ENCODE results near the gene GRID2.

Gene GRID2

DNA sequence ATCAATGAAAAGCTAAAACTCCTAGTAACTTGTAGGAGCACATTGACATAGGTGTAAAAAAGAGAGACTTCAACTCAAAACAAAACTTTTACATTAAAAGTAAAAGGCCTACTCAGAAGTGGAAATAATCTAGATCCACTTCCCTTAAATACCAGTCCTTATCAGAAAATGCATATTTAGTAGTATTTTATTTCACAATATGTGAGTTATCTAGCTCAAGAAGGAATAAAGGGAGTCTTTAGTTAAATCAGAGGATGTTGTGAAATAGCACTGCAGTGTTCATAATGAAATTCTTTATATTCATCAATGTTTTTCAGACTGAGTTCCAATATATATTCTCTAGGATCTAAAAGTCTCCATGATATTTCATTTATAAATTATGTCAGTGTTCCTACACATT lies 715.0 kb downstream of the GRID2 start:
- H3K27ac ChIP-seq (ENCODE audit: low read length), result no peak overlapping the region
- DNase-seq (ENCODE audit: low read depth, low spot score), result no peak
- H3K27me3 ChIP-seq (ENCODE audit: control insufficient read depth, insufficient read depth, low read length), result no peaks in the 10 kb centered on the region
- H3K36me3 ChIP-seq (ENCODE audit: control insufficient read depth, insufficient read depth, low read length), result no peaks in the 10 kb centered on the region
- H3K4me3 ChIP-seq (ENCODE audit: low read length), result no peak overlapping the region
- no peaks in the 10 kb centered on the region for H3K9me3 ChIP-seq (ENCODE audit: control insufficient read depth, insufficient read depth, low read length)
- H3K4me1 ChIP-seq (ENCODE audit: control insufficient read depth, insufficient read depth, low read length), result no peaks in the 10 kb centered on the region

DNA sequence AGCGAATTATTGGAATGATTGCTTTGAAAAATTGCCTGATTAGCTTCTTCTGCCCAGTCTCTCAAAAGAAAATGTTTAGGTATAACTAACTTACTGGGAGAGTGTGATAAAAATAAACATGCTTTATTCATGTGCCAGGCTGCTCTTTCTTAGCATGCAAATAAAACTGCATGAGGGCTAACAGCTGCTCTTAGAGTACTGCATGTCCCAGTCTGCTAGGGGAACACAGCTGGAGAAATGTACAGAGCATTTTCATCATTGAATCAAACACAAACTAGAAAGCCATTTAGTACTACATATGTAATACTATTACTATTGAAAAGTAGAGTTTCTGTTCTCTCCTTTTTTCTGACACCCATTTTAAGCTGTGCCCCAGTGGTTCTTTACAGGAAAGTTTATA lies 726.0 kb downstream of the GRID2 start:
- H3K9me3 ChIP-seq (ENCODE audit: control insufficient read depth, insufficient read depth, low read length), result no peaks in the 10 kb centered on the region
- no peak for DNase-seq (ENCODE audit: low read depth, low spot score)
- no peaks in the 10 kb centered on the region for H3K27me3 ChIP-seq (ENCODE audit: control insufficient read depth, insufficient read depth, low read length)
- no CpG with 5 or more reads among the region's 1 CpG for WGBS (ENCODE audit: insufficient coverage, insufficient read length)
- no peaks in the 10 kb centered on the region for H3K4me1 ChIP-seq (ENCODE audit: control insufficient read depth, insufficient read depth, low read length)
- H3K36me3 ChIP-seq (ENCODE audit: control insufficient read depth, insufficient read depth, low read length), result no peaks in the 10 kb centered on the region
- H3K4me3 ChIP-seq (ENCODE audit: low read length), result no peak overlapping the region
- no peak overlapping the region for H3K27ac ChIP-seq (ENCODE audit: low read length)

DNA sequence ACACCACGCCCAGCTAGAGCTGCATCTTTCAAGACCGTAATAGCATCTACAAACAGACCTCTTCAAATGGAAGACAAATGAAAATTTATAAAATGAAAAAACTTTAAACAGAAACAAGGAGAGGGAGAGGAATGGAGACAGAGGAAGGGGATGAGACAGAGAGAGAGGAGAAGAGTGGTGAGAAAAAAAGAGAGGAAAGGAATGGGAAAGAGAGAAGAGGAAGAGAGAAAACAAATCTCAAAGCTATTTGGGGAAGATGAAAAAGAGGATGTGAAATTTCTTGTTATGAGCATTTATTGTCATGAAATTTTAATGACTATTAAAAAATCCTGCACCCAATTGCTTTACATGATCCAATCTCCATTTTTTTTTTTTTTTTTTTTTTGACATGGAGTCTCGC lies 726.9 kb downstream of the GRID2 start:
- DNase-seq (ENCODE audit: low read depth, low spot score), result no peak
- H3K36me3 ChIP-seq (ENCODE audit: control insufficient read depth, insufficient read depth, low read length), result no peaks in the 10 kb centered on the region
- no CpG with 5 or more reads among the region's 3 CpGs for WGBS (ENCODE audit: insufficient coverage, insufficient read length)

DNA sequence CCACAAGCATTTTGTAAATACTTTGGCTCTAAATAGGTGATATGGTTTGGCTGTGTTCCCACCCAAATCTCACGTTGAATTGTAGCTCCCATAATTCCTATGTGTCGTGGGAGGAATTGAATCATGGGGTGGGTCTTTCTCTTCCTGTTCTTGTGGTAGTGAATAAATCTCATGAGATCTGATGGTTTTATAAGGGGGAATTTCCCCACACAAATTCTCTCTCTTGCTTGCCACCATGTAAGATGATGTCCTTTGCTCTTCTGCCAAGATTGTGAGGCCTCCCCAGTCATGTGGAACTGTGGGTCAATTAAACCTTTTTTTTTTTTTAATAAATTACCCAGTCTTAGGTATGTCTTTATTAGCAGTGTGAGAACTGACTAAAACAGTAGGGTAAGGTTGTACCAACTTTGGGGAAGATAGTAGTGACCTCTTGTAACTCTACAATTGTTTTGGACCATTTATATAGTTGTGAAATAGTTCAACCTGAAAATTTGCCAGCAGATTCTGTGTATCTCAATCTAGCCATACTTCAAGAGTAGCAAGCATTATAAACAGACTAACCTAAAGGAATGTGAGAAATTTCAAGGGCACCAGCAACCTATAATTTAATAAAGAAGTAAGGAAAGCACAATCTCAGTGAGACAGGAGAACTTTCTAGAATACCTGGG lies 727.8 kb downstream of the GRID2 start:
- Histone ChIP-seq H3K27ac (ENCODE audit: low read length) (no peak overlapping the region), H3K4me3 (ENCODE audit: low read length) (no peak overlapping the region), H3K9me3 (ENCODE audit: control insufficient read depth, insufficient read depth, low read length) (no peaks in the 10 kb centered on the region), H3K36me3 (ENCODE audit: control insufficient read depth, insufficient read depth, low read length) (no peaks in the 10 kb centered on the region), H3K4me1 (ENCODE audit: control insufficient read depth, insufficient read depth, low read length) (no peaks in the 10 kb centered on the region), H3K27me3 (ENCODE audit: control insufficient read depth, insufficient read depth, low read length) (no peaks in the 10 kb centered on the region)
- no peak for DNase-seq (ENCODE audit: low read depth, low spot score)
- no CpG with 5 or more reads among the region's 2 CpGs for WGBS (ENCODE audit: insufficient coverage, insufficient read length)

More for the DNA sequence above, 726.9 kb downstream of the GRID2 start:
- H3K9me3 ChIP-seq (ENCODE audit: control insufficient read depth, insufficient read depth, low read length), result no peaks in the 10 kb centered on the region
- no peak overlapping the region for H3K27ac ChIP-seq (ENCODE audit: low read length)
- no peaks in the 10 kb centered on the region for H3K4me1 ChIP-seq (ENCODE audit: control insufficient read depth, insufficient read depth, low read length)
- no peaks in the 10 kb centered on the region for H3K27me3 ChIP-seq (ENCODE audit: control insufficient read depth, insufficient read depth, low read length)
- no peak overlapping the region for H3K4me3 ChIP-seq (ENCODE audit: low read length)

DNA sequence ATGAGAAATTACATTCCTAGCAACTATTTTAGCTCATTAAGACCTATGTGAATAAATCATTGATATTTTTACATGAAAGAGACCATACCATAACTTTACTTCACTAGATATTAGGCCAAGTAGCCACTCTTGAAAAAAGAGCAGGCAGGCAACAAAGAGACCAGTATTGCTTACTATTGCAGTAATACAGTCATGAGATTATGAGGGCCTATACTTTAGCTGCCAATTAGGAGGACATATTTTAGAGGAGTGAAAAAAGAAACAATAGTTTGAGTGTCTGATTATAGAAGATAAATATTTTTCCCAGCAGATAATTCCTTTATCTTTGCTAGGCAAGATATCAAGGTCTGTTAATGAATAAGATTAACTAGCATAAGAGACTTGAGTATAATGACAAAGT lies 739.0 kb downstream of the GRID2 start:
- Histone ChIP-seq H3K27ac (ENCODE audit: low read length) (no peak overlapping the region), H3K9me3 (ENCODE audit: control insufficient read depth, insufficient read depth, low read length) (no peaks in the 10 kb centered on the region), H3K27me3 (ENCODE audit: control insufficient read depth, insufficient read depth, low read length) (no peaks in the 10 kb centered on the region), H3K36me3 (ENCODE audit: control insufficient read depth, insufficient read depth, low read length) (no peaks in the 10 kb centered on the region), H3K4me3 (ENCODE audit: low read length) (no peak overlapping the region), H3K4me1 (ENCODE audit: control insufficient read depth, insufficient read depth, low read length) (no peaks in the 10 kb centered on the region)
- no peak for DNase-seq (ENCODE audit: low read depth, low spot score)

DNA sequence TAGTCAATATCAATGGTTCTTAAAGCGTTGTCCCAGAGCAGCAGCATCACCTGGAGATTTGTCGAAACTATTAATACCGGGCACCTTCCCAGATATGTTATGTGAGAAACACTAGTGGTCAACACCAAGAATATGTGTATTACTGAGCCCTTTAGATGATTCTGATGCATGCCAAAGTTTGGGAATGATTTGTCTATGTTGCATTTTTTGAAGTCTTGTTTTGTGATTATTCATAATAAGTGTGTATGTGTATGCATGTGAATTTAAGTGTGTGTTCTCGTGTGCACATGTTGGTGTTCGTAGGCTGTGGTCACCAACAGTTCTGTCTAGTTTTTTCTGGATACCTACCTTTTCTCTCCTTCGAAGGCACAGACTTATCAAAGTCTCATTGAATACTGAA lies 749.4 kb downstream of the GRID2 start:
- Histone ChIP-seq H3K36me3 (ENCODE audit: control insufficient read depth, insufficient read depth, low read length) (no peaks in the 10 kb centered on the region), H3K27me3 (ENCODE audit: control insufficient read depth, insufficient read depth, low read length) (no peaks in the 10 kb centered on the region), H3K27ac (ENCODE audit: low read length) (no peak overlapping the region), H3K9me3 (ENCODE audit: control insufficient read depth, insufficient read depth, low read length) (no peaks in the 10 kb centered on the region), H3K4me1 (ENCODE audit: control insufficient read depth, insufficient read depth, low read length) (peaks cover 1% of the 10 kb centered on the region; the same call in 1 of the 2 replicates), H3K4me3 (ENCODE audit: low read length) (no peak overlapping the region)
- DNase-seq (ENCODE audit: low read depth, low spot score), result no peak
- no CpG with 5 or more reads among the region's 6 CpGs for WGBS (ENCODE audit: insufficient coverage, insufficient read length)

DNA sequence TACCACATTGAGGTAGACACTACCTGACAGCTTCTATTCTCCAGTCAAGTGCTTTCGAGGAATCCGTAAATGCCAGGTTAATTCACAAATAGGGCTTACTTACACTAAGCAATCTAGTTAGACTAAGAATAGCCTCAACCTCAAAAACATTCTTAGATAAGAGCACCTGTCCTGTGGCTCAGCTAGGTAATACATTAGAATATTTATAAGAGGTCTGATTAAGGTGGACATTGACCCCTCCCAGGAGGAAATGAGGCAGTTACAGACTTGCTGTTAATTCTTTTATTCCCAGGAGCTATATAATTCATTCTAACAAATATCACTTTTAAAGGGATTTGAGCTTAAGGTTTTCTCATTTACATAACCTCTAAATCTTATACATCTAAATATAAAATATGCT lies 758.1 kb downstream of the GRID2 start:
- Histone ChIP-seq H3K9me3 (ENCODE audit: control insufficient read depth, insufficient read depth, low read length) (no peaks in the 10 kb centered on the region), H3K27me3 (ENCODE audit: control insufficient read depth, insufficient read depth, low read length) (no peaks in the 10 kb centered on the region), H3K36me3 (ENCODE audit: control insufficient read depth, insufficient read depth, low read length) (no peaks in the 10 kb centered on the region), H3K27ac (ENCODE audit: low read length) (no peak overlapping the region), H3K4me3 (ENCODE audit: low read length) (no peak overlapping the region), H3K4me1 (ENCODE audit: control insufficient read depth, insufficient read depth, low read length) (no peaks in the 10 kb centered on the region)
- WGBS (ENCODE audit: insufficient coverage, insufficient read length), result no CpG with 5 or more reads among the region's 2 CpGs
- no peak for DNase-seq (ENCODE audit: low read depth, low spot score)

DNA sequence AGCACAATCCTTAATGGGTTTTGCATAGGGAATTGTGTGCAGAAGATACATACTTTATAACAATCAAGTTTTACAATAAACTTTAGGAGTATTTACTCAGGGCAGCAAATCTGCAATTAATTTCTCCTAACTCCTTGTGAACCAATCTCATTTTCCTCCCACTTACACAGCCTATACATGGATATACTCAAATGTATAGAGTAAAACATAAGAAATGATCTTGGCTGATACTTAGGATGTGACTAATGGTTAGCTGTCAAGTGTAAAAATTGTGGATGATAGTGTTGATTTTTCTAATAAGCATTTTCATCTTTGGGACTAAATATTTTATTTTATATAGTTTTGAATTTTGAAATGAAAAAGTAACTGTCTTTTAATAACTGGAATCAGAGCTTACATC lies 759.6 kb downstream of the GRID2 start:
- DNase-seq (ENCODE audit: low read depth, low spot score), result no peak

DNA sequence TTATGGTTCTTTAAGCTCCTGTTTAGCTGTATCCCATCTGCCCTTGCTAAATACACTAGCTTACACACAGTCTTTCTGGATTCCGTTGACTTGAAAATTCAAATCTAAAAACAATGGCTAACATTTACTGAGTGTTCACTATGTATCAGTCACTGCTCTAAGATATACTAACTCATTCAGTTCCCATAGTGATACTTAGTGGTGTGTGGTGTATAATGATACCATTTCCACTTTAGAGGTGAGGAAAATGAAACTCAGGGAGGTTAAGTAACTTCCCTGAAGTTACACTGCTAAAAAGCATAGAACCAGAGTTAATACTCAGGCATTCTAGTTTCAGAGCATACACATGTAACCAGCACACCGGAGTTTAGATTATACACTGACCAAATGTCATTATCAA lies 762.0 kb downstream of the GRID2 start:
- no peaks in the 10 kb centered on the region for H3K36me3 ChIP-seq (ENCODE audit: control insufficient read depth, insufficient read depth, low read length)
- no peaks in the 10 kb centered on the region for H3K9me3 ChIP-seq (ENCODE audit: control insufficient read depth, insufficient read depth, low read length)
- H3K4me3 ChIP-seq (ENCODE audit: low read length), result no peak overlapping the region
- WGBS (ENCODE audit: insufficient coverage, insufficient read length), result no CpG with 5 or more reads among the region's 2 CpGs
- DNase-seq (ENCODE audit: low read depth, low spot score), result no peak
- no peak overlapping the region for H3K27ac ChIP-seq (ENCODE audit: low read length)
- no peaks in the 10 kb centered on the region for H3K4me1 ChIP-seq (ENCODE audit: control insufficient read depth, insufficient read depth, low read length)
- no peaks in the 10 kb centered on the region for H3K27me3 ChIP-seq (ENCODE audit: control insufficient read depth, insufficient read depth, low read length)

More for the DNA sequence above, 759.6 kb downstream of the GRID2 start:
- no peaks in the 10 kb centered on the region for H3K4me1 ChIP-seq (ENCODE audit: control insufficient read depth, insufficient read depth, low read length)
- H3K27ac ChIP-seq (ENCODE audit: low read length), result no peak overlapping the region
- H3K36me3 ChIP-seq (ENCODE audit: control insufficient read depth, insufficient read depth, low read length), result no peaks in the 10 kb centered on the region
- H3K4me3 ChIP-seq (ENCODE audit: low read length), result no peak overlapping the region
- no peaks in the 10 kb centered on the region for H3K27me3 ChIP-seq (ENCODE audit: control insufficient read depth, insufficient read depth, low read length)
- no peaks in the 10 kb centered on the region for H3K9me3 ChIP-seq (ENCODE audit: control insufficient read depth, insufficient read depth, low read length)

DNA sequence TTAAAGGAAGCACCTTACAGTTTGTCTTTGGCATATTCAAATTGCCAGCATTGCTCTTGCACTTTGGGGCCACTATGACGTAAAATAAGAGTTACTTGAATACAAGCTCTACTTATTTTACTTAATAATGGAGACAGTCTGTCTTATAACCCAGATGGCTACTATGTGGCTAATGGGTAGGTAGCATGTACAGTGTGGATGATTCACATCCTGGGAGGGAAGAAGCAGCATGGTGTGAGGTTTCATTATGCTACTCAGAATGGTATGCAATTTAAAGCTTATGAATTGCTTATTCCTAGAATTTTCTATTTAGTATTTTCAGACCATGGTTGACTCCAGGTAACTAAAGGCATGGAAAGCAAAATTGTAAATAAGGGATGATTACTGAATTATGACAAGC lies 763.0 kb downstream of the GRID2 start:
- DNase-seq (ENCODE audit: low read depth, low spot score), result no peak
- H3K27ac ChIP-seq (ENCODE audit: low read length), result no peak overlapping the region
- no peaks in the 10 kb centered on the region for H3K4me1 ChIP-seq (ENCODE audit: control insufficient read depth, insufficient read depth, low read length)
- H3K27me3 ChIP-seq (ENCODE audit: control insufficient read depth, insufficient read depth, low read length), result no peaks in the 10 kb centered on the region
- WGBS (ENCODE audit: insufficient coverage, insufficient read length), result no CpG with 5 or more reads among the region's 1 CpG
- no peaks in the 10 kb centered on the region for H3K9me3 ChIP-seq (ENCODE audit: control insufficient read depth, insufficient read depth, low read length)
- H3K36me3 ChIP-seq (ENCODE audit: control insufficient read depth, insufficient read depth, low read length), result no peaks in the 10 kb centered on the region
- H3K4me3 ChIP-seq (ENCODE audit: low read length), result no peak overlapping the region

DNA sequence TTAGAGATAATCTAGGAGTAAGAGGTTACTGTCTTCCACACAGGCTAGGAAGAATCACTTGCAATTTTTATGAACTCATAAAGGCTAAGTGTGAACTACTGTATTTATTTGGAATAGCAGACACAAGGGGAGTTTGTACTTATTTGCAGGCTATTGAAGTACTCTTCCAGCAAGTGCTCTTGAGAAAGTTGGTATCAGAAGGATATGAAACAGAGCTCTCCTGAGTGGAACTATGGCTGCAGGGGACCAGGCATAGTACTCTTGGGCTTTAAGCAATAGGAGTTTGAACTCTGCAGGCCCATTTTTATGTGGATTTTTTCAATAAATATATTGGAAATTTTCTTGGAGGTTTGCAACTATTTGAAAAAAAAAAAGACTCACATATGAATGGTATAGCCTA lies 768.5 kb downstream of the GRID2 start:
- Histone ChIP-seq H3K9me3 (ENCODE audit: control insufficient read depth, insufficient read depth, low read length) (no peaks in the 10 kb centered on the region), H3K4me1 (ENCODE audit: control insufficient read depth, insufficient read depth, low read length) (no peaks in the 10 kb centered on the region), H3K36me3 (ENCODE audit: control insufficient read depth, insufficient read depth, low read length) (no peaks in the 10 kb centered on the region), H3K4me3 (ENCODE audit: low read length) (no peak overlapping the region), H3K27ac (ENCODE audit: low read length) (no peak overlapping the region), H3K27me3 (ENCODE audit: control insufficient read depth, insufficient read depth, low read length) (no peaks in the 10 kb centered on the region)
- DNase-seq (ENCODE audit: low read depth, low spot score), result no peak
